ENCODE data around the gene NOP58.

The NOP58 gene

DNA sequence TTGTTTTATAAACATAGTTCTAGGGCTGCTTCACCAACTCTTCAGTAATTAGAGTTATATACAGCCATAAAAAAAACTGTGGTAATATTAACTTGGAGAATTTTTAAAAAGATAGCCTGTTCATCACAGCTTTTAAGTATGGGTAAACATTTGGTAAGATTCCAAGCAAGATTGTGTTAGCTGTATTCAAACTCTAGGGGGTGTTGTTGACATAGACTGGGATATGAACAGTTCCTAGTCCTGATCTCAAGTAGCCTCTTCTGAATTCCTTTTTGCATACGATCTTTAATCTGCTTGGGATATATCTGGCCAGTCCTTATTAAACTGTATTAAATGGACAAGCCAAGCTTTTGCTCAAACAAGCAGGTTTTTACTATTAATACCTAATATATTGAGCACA is 13.4 kb downstream of the NOP58 start:
- H3K4me3 ChIP-seq (replicated peaks; ENCODE audit: low read depth, low read length): no peak overlapping the region
- TF ChIP-seq, protein P1, sequence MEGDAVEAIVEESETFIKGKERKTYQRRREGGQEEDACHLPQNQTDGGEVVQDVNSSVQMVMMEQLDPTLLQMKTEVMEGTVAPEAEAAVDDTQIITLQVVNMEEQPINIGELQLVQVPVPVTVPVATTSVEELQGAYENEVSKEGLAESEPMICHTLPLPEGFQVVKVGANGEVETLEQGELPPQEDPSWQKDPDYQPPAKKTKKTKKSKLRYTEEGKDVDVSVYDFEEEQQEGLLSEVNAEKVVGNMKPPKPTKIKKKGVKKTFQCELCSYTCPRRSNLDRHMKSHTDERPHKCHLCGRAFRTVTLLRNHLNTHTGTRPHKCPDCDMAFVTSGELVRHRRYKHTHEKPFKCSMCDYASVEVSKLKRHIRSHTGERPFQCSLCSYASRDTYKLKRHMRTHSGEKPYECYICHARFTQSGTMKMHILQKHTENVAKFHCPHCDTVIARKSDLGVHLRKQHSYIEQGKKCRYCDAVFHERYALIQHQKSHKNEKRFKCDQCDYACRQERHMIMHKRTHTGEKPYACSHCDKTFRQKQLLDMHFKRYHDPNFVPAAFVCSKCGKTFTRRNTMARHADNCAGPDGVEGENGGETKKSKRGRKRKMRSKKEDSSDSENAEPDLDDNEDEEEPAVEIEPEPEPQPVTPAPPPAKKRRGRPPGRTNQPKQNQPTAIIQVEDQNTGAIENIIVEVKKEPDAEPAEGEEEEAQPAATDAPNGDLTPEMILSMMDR (IDR thresholded peaks at IDR 0.05; ENCODE audit: low read depth, low read length, missing control alignments): peak; percentile 33
- no peak for DNase-seq (ENCODE audit: extremely low read depth, low read depth)

DNA sequence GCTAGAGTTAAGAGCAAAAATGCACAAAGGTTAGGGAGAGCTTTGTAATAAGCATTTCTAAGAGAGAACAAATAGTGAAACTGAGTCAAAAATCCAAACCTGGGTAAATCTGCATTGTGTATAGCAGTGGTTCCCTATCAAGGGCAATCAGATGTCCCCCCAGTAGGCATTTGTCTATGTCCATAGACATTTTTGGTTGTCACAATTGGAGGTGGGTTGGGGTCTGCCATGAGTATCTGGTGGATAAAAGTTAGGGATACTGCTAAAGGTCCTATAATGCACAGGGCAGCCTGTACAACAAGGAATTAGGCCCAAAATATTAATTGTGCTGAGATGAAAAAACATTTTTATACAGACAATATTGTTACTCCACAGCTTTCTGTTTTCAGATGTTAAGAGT is 21.0 kb downstream of the NOP58 start:
- TF ChIP-seq, protein P1 (IDR thresholded peaks at IDR 0.05; ENCODE audit: low read depth, low read length, missing control alignments): no peak
- H3K4me3 ChIP-seq (replicated peaks; ENCODE audit: low read depth, low read length): no peak overlapping the region
- DNase-seq (ENCODE audit: extremely low read depth, low read depth): no peak

DNA sequence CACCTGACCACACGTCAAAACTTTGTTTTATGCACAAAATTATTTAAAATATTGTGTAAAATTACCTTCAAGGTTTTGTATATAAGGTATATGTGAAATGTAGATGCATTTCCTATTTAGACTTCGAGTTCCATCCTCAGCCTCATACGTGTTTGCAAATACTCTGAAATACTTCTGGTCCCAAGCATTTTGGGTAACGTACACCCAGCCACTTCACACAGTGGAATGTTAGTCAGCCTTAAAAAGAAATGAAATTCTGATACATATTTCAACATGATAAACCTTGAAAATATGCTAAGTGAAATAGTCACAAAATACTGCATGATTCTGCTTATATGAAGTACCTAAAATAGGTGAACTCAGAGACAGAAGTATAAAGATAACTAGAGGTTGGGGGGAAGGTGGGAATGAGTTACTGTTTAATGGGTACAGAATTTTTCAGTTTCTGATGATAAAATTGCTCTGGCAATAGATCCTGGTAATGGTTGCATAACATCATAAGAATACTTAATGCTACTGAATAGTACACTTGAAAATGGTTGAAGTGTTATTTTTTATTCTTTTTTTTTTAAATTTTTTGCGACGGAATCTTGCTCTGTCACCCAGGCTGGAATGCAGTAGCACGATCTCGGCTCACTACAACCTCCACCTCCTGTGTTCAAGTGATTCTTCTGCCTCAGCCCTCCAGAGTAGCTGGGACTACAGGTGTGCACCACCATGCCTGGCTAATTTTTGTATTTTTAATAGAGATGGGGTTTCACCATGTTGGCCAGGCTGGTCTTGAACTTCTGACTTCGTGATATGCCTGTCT is 24.0 kb downstream of the NOP58 start:
- TF ChIP-seq, protein P1 (IDR thresholded peaks at IDR 0.05; ENCODE audit: low read depth, low read length, missing control alignments): no peak

DNA sequence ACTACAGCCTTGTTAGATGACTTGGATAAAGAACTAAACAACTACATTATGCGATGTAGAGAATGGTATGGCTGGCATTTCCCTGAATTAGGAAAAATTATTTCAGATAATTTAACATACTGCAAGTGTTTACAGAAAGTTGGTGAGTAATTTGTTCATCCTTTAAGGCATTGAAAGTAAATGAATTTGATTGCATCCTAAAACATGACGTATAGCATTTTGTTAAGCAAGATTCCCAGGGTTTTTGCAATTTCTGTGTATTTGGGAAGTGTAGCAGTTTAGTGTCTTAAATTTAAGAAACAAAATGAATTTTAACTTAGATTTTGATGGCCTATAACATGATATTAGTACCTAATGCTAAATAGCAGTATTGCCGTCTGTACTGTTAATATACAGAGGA is 24.8 kb downstream of the NOP58 start:
- no peak for DNase-seq (ENCODE audit: extremely low read depth, low read depth)
- TF ChIP-seq, protein P1 (IDR thresholded peaks at IDR 0.05; ENCODE audit: low read depth, low read length, missing control alignments): no peak
- H3K4me3 ChIP-seq (replicated peaks; ENCODE audit: low read depth, low read length): no peak overlapping the region

More for the DNA sequence above, 24.0 kb downstream of the NOP58 start:
- no peak overlapping the region for H3K4me3 ChIP-seq (replicated peaks; ENCODE audit: low read depth, low read length)
- no peak for DNase-seq (ENCODE audit: extremely low read depth, low read depth)

DNA sequence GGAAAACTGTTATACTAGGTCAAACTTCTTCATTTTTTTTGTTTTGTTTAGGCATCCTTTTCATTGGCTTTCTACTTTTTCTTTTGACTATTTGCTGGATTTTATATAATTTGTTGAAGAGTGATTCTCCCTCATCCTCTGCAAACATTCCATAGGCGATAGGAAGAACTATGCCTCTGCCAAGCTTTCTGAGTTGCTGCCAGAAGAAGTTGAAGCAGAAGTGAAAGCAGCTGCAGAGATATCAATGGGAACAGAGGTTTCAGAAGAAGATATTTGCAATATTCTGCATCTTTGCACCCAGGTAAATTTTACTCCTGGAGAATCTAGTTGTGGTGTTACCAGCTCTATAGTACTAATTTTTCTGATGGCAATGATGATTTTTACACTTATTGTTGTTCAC is 25.4 kb downstream of the NOP58 start:
- no peak for DNase-seq (ENCODE audit: extremely low read depth, low read depth)
- TF ChIP-seq, protein P1 (IDR thresholded peaks at IDR 0.05; ENCODE audit: low read depth, low read length, missing control alignments): no peak
- no peak overlapping the region for H3K4me3 ChIP-seq (replicated peaks; ENCODE audit: low read depth, low read length)

DNA sequence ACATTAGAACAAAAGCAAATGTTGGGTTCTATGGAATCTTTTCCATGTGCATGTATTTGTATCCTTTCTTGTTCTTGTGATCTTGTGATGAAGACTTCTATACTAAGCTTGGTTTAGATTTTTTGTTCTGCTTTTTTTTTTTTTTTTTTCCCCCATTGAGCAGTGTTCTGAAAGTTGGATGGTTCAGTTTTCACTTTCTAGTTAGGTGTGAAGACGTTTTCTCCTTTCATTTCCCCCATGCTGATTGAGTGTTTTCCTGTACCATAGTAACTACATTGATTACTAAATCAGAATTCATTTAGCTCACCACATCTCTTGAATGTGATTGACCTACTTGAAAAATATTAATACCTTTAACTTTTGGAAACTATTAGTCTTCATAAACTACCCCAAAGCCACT is 34.1 kb downstream of the NOP58 start:
- TF ChIP-seq, protein P1 (IDR thresholded peaks at IDR 0.05; ENCODE audit: low read depth, low read length, missing control alignments): no peak
- no peak overlapping the region for H3K4me3 ChIP-seq (replicated peaks; ENCODE audit: low read depth, low read length)
- no peak for DNase-seq (ENCODE audit: extremely low read depth, low read depth)

All from HFF-Myc (cell line).